IMR-90 (cell line): ENCODE measurements around the gene PAPPA. TPM values are rescaled to one million over a fixed set of nuclear protein-coding genes. Genes with fewer than 3 reads are reported as not detected.

Experiments
- ATAC-seq: fragments of 200-7000 bp; cut with Tn5 transposase; 2 replicates; pipeline ENCODE4 v1.9.1; 2020; ENCODE audit warnings: low read depth, mild to moderate bottlenecking, moderate library complexity
- BruUV-seq: library from RNA; stranded (reverse); fragments of 400-500 nt; replicated peaks from 2 replicates; lab custom pipeline; 2021; lab: Mats Ljungman, UMichigan
- CTCF ChIA-PET: fragments of 300-600 bp; formaldehyde crosslinking; extraction: SDS; loops from one replicate; lab custom pipeline; 2021; ENCODE audit warnings: antibody characterized with exemption; lab: Yijun Ruan, JAX
- POLR2A ChIA-PET: fragments of 300-600 bp; sonication (Branson Sonifier 250); formaldehyde crosslinking; loops from one replicate; lab custom pipeline; 2022; ENCODE audit warnings: antibody characterized with exemption; ENCODE audit not compliant: unreplicated experiment; lab: Charles Lee
- DNase-seq: peaks from one replicate; pipeline ENCODE4 v3.0.0; 2013
- H2AFZ ChIP-seq: replicated peaks from 2 replicates; pipeline ENCODE3; 2013; ENCODE audit warnings: low read length, mild to moderate bottlenecking; ENCODE audit not compliant: poor library complexity
- H2AK5ac ChIP-seq: 2 replicates; pipeline ENCODE4 v1.6.1; 2013; ENCODE audit warnings: low read depth, low read length, inconsistent platforms
- H2AK9ac ChIP-seq: replicated peaks from 2 replicates; pipeline ENCODE3; 2013; ENCODE audit warnings: mild to moderate bottlenecking, low read depth, low read length, moderate library complexity; ENCODE audit not compliant: poor library complexity
- H2BK120ac ChIP-seq: 2 replicates; pipeline ENCODE4 v1.6.1; 2013; ENCODE audit warnings: low read depth, low read length, inconsistent platforms
- H2BK15ac ChIP-seq: 3 replicates; pipeline ENCODE4 v1.6.1; 2013; ENCODE audit warnings: low read depth, low read length, inconsistent platforms
- H2BK20ac ChIP-seq: 2 replicates; pipeline ENCODE4 v1.6.1; 2013; ENCODE audit warnings: low read depth, mild to moderate bottlenecking, inconsistent platforms, low read length, moderate library complexity
- H2BK5ac ChIP-seq: 2 replicates; pipeline ENCODE4 v1.6.1; 2013; ENCODE audit warnings: mild to moderate bottlenecking, low read depth, low read length, inconsistent platforms; ENCODE audit not compliant: poor library complexity, severe bottlenecking
- H3K14ac ChIP-seq: replicated peaks from 2 replicates; pipeline ENCODE4 v1.6.1; 2013; ENCODE audit warnings: low read depth, low read length, inconsistent platforms
- H3K18ac ChIP-seq: 2 replicates; pipeline ENCODE4 v1.6.1; 2013; ENCODE audit warnings: low read depth, low read length, control low read depth
- H3K23ac ChIP-seq: 2 replicates; pipeline ENCODE4 v1.6.1; 2013; ENCODE audit warnings: low read depth, low read length, inconsistent platforms
- H3K27ac ChIP-seq: 2 replicates; pipeline ENCODE4 v1.5.1; 2013; ENCODE audit warnings: mild to moderate bottlenecking, control low read depth, low read length; ENCODE audit not compliant: insufficient read depth
- H3K27me3 ChIP-seq: 2 replicates; pipeline ENCODE4 v1.6.1; 2013; ENCODE audit warnings: low read length; ENCODE audit not compliant: control insufficient read depth, insufficient read depth
- H3K36me3 ChIP-seq: 2 replicates; pipeline ENCODE4 v1.6.1; 2013; ENCODE audit warnings: low read length, mixed read lengths; ENCODE audit not compliant: control insufficient read depth, insufficient read depth
- H3K4ac ChIP-seq: 2 replicates; pipeline ENCODE4 v1.6.1; 2013; ENCODE audit warnings: low read depth, low read length, inconsistent platforms
- H3K4me1 ChIP-seq: 2 replicates; pipeline ENCODE4 v1.6.1; 2013; ENCODE audit warnings: low read length, mixed read lengths; ENCODE audit not compliant: control insufficient read depth, insufficient read depth
- H3K4me2 ChIP-seq: 2 replicates; pipeline ENCODE4 v1.6.1; 2013; ENCODE audit warnings: low read depth, mild to moderate bottlenecking, control low read depth, low read length, moderate library complexity
- H3K4me3 ChIP-seq: 2 replicates; pipeline ENCODE4 v1.5.1; 2013; ENCODE audit warnings: low read depth, mild to moderate bottlenecking, control low read depth, low read length, moderate library complexity; ENCODE audit not compliant: insufficient read depth
- H3K56ac ChIP-seq: 2 replicates; pipeline ENCODE4 v1.6.1; 2013; ENCODE audit warnings: low read length, inconsistent platforms; ENCODE audit not compliant: insufficient read depth; ENCODE audit errors: extremely low read depth
- H3K79me1 ChIP-seq, 2 experiments: 2 replicates each; pipeline ENCODE4 v1.6.1; 2013; ENCODE audit warnings: low read length in 2 of 2, inconsistent platforms in 1 of 2, low read depth in 1 of 2
- H3K9ac ChIP-seq: 2 replicates; pipeline ENCODE4 v1.6.1; 2013; ENCODE audit warnings: low read depth, low read length, control low read depth
- H3K9me1 ChIP-seq: 2 replicates; pipeline ENCODE4 v1.6.1; 2013; ENCODE audit warnings: low read length, inconsistent platforms; ENCODE audit not compliant: insufficient read depth
- H3K9me3 ChIP-seq: 2 replicates; pipeline ENCODE4 v1.6.1; 2013; ENCODE audit warnings: low read length; ENCODE audit not compliant: control insufficient read depth, insufficient read depth
- H4K20me1 ChIP-seq: 2 replicates; pipeline ENCODE4 v1.6.1; 2013; ENCODE audit warnings: low read length, inconsistent platforms; ENCODE audit not compliant: insufficient read depth
- H4K5ac ChIP-seq: 2 replicates; pipeline ENCODE4 v1.6.1; 2013; ENCODE audit warnings: mild to moderate bottlenecking, low read depth, low read length, control low read depth
- H4K8ac ChIP-seq, 2 experiments: 2 replicates each; pipeline ENCODE4 v1.6.1; 2013; ENCODE audit warnings: low read depth in 2 of 2, low read length in 2 of 2, control low read depth in 1 of 2, inconsistent platforms in 1 of 2
- H4K91ac ChIP-seq: 2 replicates; pipeline ENCODE4 v1.6.1; 2013; ENCODE audit warnings: low read depth, low read length, inconsistent platforms; ENCODE audit not compliant: insufficient read depth
- BHLHE40 ChIP-seq: fragments of 150-350 bp; IDR thresholded peaks from 2 replicates; pipeline ENCODE4 v1.6.1; 2016; ENCODE audit warnings: mild to moderate bottlenecking, low read depth, low read length
- CEBPB ChIP-seq: IDR thresholded peaks from 2 replicates; pipeline ENCODE4 v1.6.1; 2012; ENCODE audit warnings: low read depth, low read length, improper control_type of control experiment
- CHD1 ChIP-seq: IDR thresholded peaks from 2 replicates; pipeline ENCODE4 v1.6.1; 2012; ENCODE audit warnings: low read depth, low read length, improper control_type of control experiment
- CTCF ChIP-seq: conservative IDR thresholded peaks from 2 replicates; pipeline ENCODE4 v1.5.1; 2012; ENCODE audit warnings: mild to moderate bottlenecking, low read depth, low read length, improper control_type of control experiment
- FOS ChIP-seq: fragments of 150-350 bp; IDR thresholded peaks from 2 replicates; pipeline ENCODE4 v1.6.1; 2016; ENCODE audit warnings: low read depth, low read length
- MAFK ChIP-seq: IDR thresholded peaks from 2 replicates; pipeline ENCODE4 v1.6.1; 2012; ENCODE audit warnings: low read depth, low read length, improper control_type of control experiment
- MAZ ChIP-seq: IDR thresholded peaks from 2 replicates; pipeline ENCODE4 v1.6.1; 2012; ENCODE audit warnings: low read depth, mild to moderate bottlenecking, low read length, improper control_type of control experiment, moderate library complexity, borderline replicate concordance
- MXI1 ChIP-seq: IDR thresholded peaks from 2 replicates; pipeline ENCODE4 v1.6.1; 2012; ENCODE audit warnings: low read depth, mild to moderate bottlenecking, low read length, moderate library complexity, borderline replicate concordance
- NFE2L2 ChIP-seq: fragments of 150-350 bp; IDR thresholded peaks from 2 replicates; pipeline ENCODE4 v1.6.1; 2016; ENCODE audit warnings: low read depth, mild to moderate bottlenecking, low read length
- POLR2A ChIP-seq: IDR thresholded peaks from 2 replicates; pipeline ENCODE4 v1.6.1; 2012; ENCODE audit warnings: mild to moderate bottlenecking, low read depth, low read length
- RAD21 ChIP-seq: IDR thresholded peaks from 2 replicates; pipeline ENCODE4 v1.6.1; 2012; ENCODE audit warnings: low read length, improper control_type of control experiment
- RCOR1 ChIP-seq: IDR thresholded peaks from 2 replicates; pipeline ENCODE4 v1.6.1; 2012; ENCODE audit warnings: mild to moderate bottlenecking, low read length, improper control_type of control experiment; ENCODE audit not compliant: insufficient replicate concordance
- RFX5 ChIP-seq: IDR thresholded peaks from 2 replicates; pipeline ENCODE4 v1.8.0; 2012; ENCODE audit warnings: low read depth, mild to moderate bottlenecking, low read length, moderate library complexity
- SMC3 ChIP-seq: fragments of 150-350 bp; IDR thresholded peaks from 2 replicates; pipeline ENCODE4 v1.6.1; 2016; ENCODE audit warnings: low read depth, mild to moderate bottlenecking, antibody characterized with exemption, low read length, moderate library complexity
- USF2 ChIP-seq: fragments of 150-350 bp; IDR thresholded peaks from 2 replicates; pipeline ENCODE4 v1.6.1; 2017; ENCODE audit warnings: mild to moderate bottlenecking, antibody characterized with exemption, low read length, low read depth
- WGBS, 2 experiments: methylation state at CpG; one replicate each; pipeline versions ENCODE4 v1.1.5 to v1.1.7; 2013; ENCODE audit warnings: missing lambda C conversion rate in 2 of 2; ENCODE audit not compliant: insufficient read length in 1 of 2; ENCODE audit errors: extremely low coverage in 2 of 2; 5-methylcytosine and 5-hydroxymethylcytosine counted together
- dilution Hi-C: fragments of 300-500 bp; cut with HindIII; formaldehyde crosslinking; loops from one replicate; pipeline ENCODE4 v1.14.3; 2018; ENCODE audit warnings: low sequenced_read_pairs; ENCODE audit not compliant: unreplicated experiment
- in situ Hi-C: fragments of 300-500 bp; cut with MboI; formaldehyde crosslinking; loops from 3 replicates; pipeline ENCODE4 v1.14.3; 2019; ENCODE audit warnings: low sequenced_read_pairs, inconsistent platforms, mixed read lengths
- intact Hi-C: fragments of 100-400 bp; cut with micrococcal nuclease; formaldehyde crosslinking; loops from 2 replicates; pipeline ENCODE4 v1.10.0; 2022
- polyA plus RNA-seq, 3 experiments: library from polyadenylated mRNA; depleted of rRNA; stranded (reverse); fragments of >200 nt; gene quantifications; 2 replicates each; pipeline ENCODE4 v1.2.3, GENCODE V29; 2012; ENCODE audit warnings: low replicate concordance in 1 of 3
- total RNA-seq: library from RNA; depleted of rRNA; stranded (reverse); fragments of >200 nt; gene quantifications from 2 replicates; pipeline ENCODE4 v1.2.3, GENCODE V29; 2012

PAPPA gene
- total and polyA plus RNA-seq, 2 of the 4 experiments (the other 2 are of a cell fraction), result 8.3 to 12.4 TPM

GRCh38 chr9:116355153-116355921 lies 201.7 kb downstream of the PAPPA start (continued):
- TF ChIP-seq USF2, result no peak

- CTCF ChIA-PET, result interaction anchor here (1.1 kb wide), 1 partner anchor 759 kb away, joined by 3 read pairs; no protein-coding TSS in a partner anchor
- Histone ChIP-seq H2AK5ac (no peak overlapping the region), H2BK120ac (no peak overlapping the region)
- TF ChIP-seq BHLHE40 (no peak), MAFK (no peak), CHD1 (no peak), NFE2L2 (no peak), SMC3 (no peak), POLR2A (no peak), FOS (no peak), MXI1 (no peak), RAD21 (no peak), CEBPB (no peak), CTCF (no peak), RFX5 (no peak), RCOR1 (no peak), MAZ (no peak)
Observed at GRCh38 chr9:116358251-116358650, 204.7 kb downstream of the PAPPA start.

More at GRCh38 chr9:116358251-116358650, 204.7 kb downstream of the PAPPA start:
- H3K4ac ChIP-seq, result no peak overlapping the region
- no peak overlapping the region for H3K56ac ChIP-seq
- H3K14ac ChIP-seq, result no peak overlapping the region
- no TSS peak for BruUV-seq
- no peak overlapping the region for H3K4me3 ChIP-seq
- H3K9ac ChIP-seq, result no peak overlapping the region
- H2BK5ac ChIP-seq, result no peak overlapping the region
- no peak overlapping the region for H2BK20ac ChIP-seq
- WGBS, 2 experiments, result no CpG with 5 or more reads among the region's 3 CpGs
- no peak overlapping the region for H3K23ac ChIP-seq
- H3K18ac ChIP-seq, result no peak overlapping the region
- no peak overlapping the region for H3K27ac ChIP-seq
- H3K79me1 ChIP-seq, result no peaks in the 10 kb centered on the region
- no peak overlapping the region for H2BK15ac ChIP-seq
- in situ Hi-C loops, result no loop called here
- H3K9me1 ChIP-seq, result peaks cover 4% of the 10 kb centered on the region; the same call in 1 of the 2 replicates
- POLR2A ChIA-PET, result no interaction called here
- H4K8ac ChIP-seq, result no peak overlapping the region
- no peak overlapping the region for H4K91ac ChIP-seq
- H4K5ac ChIP-seq, result no peak overlapping the region
- H2AK9ac ChIP-seq, result no peak overlapping the region
- no peak overlapping the region for H2AFZ ChIP-seq
- H3K4me2 ChIP-seq, result no peak overlapping the region
- H3K27me3 ChIP-seq, result no peaks in the 10 kb centered on the region
- H3K36me3 ChIP-seq, result peaks cover 81% of the 10 kb centered on the region
- no peaks in the 10 kb centered on the region for H3K9me3 ChIP-seq
- intact Hi-C loops, result no loop called here
- DNase-seq (no peak), ATAC-seq (no peak)
- H3K4me1 ChIP-seq, result 0 out of 2 replicates have a peak, but pooled peaks cover 2% of the 10 kb centered on the region
- peaks cover 10% of the 10 kb centered on the region; the same call in 1 of the 2 replicates for H4K20me1 ChIP-seq
- dilution Hi-C loops, result no loop called here
